Left lobe of liver (tissue), 2 donors: ENCODE data around the gene VEGFC. TPM values are rescaled to one million over a fixed set of nuclear protein-coding genes. Genes with fewer than 3 reads are reported as not detected.

Source experiments
- ATAC-seq: fragments of 200-7000 bp; cut with Tn5 transposase; one replicate; pipeline ENCODE4 v1.9.1; 2020; ENCODE audit warnings: mild to moderate bottlenecking, moderate library complexity
- DNase-seq: peaks from one replicate; pipeline ENCODE4 v3.0.0-alpha.2; 2020; ENCODE audit warnings: low spot score
- total RNA-seq: library from RNA; stranded (reverse); gene quantifications from one replicate; pipeline ENCODE4 v1.2.1, GENCODE V29; 2021
- donor health status: DM: no; HTN: no; CAD: no; lungs with moderate emphysema.
- donor health status: DM: no; HTN: yes; CAD: no.

Gene VEGFC
- total RNA-seq, 1 donor from 2014 or later = 1.5 TPM

GRCh38 chr4:176709417-176709816 is 83.3 kb downstream of the VEGFC start:
- ATAC-seq = no peak

DNA sequence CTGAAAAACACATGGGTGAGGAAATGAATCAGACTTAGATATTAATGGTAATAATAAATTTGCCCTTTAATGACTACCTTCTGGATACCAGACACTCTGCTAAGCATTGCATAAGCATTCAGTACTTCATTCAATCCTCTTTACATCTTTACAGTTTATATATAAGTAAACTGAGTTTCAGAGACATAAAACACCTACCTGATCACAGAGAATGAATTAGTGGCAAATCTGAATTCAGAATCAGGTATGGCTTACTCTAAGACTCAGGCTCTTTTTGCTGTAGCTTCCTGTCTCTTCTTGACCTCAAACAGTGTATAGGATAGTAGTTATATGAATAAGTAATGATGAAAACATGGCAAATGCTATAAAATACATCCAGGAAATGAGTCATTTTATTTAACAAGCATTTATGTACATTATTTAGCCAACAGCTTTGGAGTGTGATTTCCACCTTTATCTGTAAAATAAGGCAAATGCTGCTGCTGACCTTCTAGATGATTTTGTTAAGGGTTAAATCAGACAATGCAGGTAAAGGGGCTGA is 83.9 kb downstream of the VEGFC start:
- no peak for ATAC-seq
- DNase-seq = no peak

More at GRCh38 chr4:176709417-176709816, 83.3 kb downstream of the VEGFC start:
- DNase-seq = no peak

GRCh38 chr4:176690716-176691115 is 102.0 kb downstream of the VEGFC start:
- ATAC-seq (no peak), DNase-seq (no peak)

DNA sequence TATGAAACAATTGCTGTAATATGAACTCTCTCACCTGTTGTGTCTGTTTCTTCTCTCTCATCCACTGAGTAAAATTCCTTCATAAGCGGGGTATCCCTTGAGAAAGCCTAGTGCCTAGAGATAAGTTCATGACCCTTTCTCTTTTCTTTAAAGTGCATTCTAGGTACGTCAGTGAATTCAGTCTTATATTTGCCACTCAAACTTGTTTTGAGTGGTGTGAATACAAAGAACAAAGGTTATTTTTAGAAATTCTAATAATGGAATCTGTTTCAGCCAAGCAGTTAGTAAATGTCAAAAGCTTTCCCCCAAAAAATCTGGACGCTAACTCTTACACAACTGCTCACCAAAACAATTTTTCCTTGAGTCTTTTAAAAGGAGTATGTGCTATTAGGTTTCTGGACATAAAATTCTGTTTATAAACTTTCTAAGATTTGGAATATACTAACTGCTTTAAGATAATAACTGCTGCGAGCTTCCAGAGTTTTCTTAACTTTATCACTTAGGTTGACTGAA is 112.0 kb downstream of the VEGFC start:
- ATAC-seq (no peak), DNase-seq (no peak)

DNA sequence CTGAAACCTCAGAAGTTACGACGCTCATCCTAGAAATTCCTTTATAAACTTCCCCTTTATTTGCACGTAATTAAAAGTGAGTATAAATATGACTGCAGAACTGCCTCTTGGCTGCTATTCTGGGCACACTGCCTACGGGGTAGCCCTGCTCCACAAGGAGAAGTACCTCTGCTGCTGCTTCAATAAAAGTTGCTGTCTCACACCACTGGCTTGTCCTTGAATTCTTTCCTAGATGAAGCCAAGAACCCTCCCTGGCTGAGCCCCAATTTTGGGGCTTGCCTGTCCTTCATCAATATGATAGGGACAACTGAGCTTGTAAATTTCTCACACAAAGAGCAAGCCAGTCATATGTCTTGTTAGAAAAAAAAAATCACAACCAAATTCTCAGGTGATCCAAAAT is 115.8 kb downstream of the VEGFC start:
- ATAC-seq = no peak
- DNase-seq = no peak

DNA sequence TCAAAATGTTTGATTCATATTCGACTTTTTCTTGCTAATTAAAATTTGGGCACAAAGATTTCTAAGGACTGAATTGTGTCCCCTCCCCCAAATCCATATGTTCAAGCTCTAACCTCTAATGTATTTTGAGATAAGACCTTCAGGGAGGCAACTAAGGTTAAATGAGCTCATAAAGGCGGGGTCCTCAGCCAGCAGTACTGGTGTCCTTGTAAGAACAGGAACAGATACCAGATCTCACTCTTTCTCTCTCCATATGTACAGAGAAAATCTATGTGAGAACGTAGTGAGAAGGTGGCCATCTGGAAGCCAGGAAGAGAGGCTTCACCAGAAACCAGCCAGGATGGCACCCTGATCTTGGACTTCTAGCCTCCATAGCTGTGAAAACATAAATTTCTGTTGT is 116.9 kb downstream of the VEGFC start:
- ATAC-seq (no peak), DNase-seq (no peak)

DNA sequence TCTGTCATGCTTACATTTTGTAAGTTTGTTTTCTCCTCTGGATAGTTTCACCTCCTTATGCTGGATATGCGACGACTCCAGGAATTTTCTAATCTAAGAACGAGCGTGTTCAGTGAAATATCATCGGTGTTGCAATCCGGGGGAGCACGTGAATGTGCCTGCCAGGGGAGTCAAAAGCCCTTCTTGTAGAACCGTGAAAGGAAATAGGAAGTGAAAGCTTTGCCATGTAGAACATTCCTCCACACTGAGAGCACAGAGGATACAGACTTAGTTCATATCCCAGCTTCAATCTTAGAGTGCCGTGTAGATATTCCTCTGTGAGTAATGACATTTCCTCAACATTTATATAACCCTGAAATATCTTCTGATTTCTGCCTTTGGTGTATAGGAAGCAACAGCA is 121.2 kb downstream of the VEGFC start:
- no peak for ATAC-seq
- DNase-seq = no peak

DNA sequence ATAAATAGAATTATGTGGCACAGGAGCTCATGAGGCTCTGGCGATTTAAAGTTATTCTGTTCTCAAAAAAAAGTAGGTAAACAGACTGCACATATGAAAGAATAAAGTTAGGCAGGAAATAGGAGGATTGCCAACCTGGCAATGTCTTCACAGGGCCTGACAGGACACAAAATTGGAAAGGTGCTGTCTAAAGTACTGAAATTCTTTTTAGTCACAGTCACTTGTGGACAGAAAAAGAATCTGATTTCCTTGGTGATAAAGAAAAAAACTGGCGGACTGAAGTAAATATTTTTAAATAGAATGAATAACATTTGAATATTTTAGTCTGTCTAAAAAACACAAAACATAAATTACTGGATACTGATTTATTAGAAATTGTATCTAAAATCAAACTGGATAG is 124.4 kb downstream of the VEGFC start:
- DNase-seq (no peak), ATAC-seq (no peak)

GRCh38 chr4:176664964-176665363 is 127.8 kb downstream of the VEGFC start:
- no peak for ATAC-seq

DNA sequence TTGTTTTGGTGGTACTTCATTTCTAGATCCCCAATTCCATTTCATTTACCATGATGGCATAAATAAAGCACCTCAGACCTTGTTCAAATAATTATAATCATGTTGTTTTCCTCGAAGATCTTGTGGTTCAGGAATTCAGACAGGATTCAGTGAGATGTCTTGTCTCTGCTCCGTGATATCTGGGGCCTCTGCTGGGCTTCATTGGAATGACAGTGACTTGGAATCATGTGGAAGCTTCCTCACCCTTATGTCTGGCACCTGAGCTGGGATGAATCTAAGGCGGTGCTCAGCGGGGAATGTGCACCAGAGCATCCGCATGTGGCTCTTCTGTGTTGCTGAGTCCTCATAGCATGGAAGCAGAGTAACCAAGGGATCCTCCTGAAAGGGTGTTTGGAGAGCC is 132.2 kb downstream of the VEGFC start:
- ATAC-seq = no peak
- no peak for DNase-seq

More at GRCh38 chr4:176664964-176665363, 127.8 kb downstream of the VEGFC start:
- no peak for DNase-seq

DNA sequence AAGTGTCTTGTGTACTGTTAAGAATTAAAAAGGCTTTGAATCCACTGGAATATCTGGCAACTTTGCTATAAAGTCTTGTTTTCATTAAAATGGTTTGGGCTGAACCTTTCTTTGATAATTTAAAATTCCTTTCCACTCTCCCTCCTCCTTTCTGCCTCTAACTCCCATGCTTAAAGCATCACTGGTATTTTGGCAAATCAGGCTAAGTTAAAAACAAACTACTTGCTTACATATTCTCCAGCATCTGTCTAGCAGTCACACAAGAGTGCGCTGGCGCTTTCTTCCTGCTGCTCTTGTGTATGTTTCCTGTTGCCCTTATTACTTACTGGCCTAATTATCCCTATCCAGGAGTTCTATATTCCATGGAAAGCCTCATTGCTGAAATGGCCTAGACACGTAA is 136.6 kb downstream of the VEGFC start:
- ATAC-seq = no peak
- DNase-seq = no peak

DNA sequence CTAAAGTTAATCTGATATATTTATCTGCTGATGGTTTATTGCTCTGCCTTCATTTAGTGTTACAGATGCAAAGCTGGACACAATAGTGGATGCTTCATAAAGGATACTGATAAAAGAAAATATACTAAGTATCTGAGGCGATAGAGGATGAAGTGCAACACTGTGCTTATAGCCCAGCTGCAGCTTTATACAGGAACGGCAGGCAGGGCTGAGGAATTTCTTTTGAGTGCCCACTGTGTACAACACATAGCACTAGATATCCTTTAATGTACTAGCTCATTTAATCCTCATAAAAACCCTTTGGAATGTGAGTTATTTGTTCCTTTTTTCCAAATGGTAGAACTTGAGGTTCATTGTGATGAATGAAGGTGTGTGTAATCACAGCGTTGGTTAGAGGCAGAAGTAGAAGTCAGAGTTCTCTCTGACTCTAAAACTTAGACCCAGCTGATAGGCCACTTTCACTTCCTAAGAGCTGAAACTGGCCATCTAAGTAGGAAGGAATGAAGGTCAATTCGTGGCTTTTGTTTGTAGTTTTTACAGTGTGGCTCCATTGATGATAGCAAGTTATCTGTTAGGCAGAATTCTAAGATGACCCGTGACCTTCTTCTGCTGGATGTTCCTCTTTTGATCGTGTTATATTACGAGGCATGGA is 138.0 kb downstream of the VEGFC start:
- DNase-seq (no peak), ATAC-seq (no peak)

DNA sequence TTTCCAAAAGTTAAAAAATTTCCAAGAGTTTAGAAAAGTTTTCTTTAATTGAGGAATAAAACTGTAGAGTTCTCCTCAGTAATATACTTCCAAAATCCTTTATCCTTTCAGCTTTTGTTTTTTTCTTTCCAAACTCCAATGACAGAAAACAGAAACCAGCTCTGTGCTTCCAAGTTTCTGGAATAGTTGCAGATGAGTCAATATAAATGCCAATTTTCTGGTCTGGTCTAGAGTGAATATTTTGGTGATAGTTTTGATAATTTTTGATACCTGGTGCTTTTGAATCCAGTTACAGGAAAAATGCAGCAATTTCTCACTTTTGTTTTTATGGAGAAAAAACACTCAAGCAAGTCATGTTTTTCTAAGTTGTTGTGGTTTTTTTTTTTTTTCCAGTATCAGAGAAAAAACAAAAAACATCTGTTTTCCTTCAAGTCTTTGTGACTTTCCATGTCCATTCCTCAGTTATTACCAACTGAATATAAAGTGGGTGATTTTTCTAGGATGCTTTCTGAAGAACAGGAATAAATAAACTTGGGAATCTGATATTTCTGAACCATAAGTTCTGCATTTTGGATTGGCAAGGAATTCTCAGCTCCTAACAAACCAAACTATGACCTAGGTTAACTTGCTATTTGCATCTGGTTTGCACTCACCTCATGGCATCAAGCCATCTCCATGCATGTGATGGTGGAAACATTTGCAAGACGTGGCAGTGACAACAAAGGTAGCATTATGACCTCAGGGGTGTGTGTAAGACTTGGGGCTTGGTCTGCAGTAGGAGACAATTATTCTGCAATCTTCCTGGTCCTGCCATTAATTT is 139.1 kb downstream of the VEGFC start:
- no peak for ATAC-seq
- no peak for DNase-seq

GRCh38 chr4:176646311-176646710 is 146.4 kb downstream of the VEGFC start:
- DNase-seq = no peak
- ATAC-seq = no peak

GRCh38 chr4:176645246-176645960 is 147.3 kb downstream of the VEGFC start:
- no peak for ATAC-seq
- DNase-seq = no peak

DNA sequence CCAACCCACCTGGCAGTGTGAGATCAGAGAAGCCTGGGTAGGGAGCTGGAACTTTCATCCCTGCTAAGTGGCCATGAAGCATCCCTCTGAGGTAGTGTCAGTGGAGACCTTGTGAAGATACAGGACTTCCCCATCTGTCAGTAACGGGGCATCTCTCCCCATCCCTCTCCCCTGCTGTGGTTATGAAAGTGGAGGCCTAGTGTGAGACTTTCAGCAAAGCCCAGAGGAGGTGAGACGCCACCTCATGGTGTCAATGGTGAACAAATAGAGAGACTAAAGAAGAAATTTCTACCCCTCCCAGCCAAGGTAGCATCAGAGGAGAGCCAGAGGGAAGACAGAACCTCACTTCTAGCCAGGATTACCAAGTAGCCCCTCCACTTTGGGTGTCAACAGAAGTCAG is 150.2 kb downstream of the VEGFC start:
- DNase-seq (no peak), ATAC-seq (no peak)

GRCh38 chr4:176641237-176641636 is 151.5 kb downstream of the VEGFC start:
- ATAC-seq (no peak), DNase-seq (no peak)

- ATAC-seq = no peak
- no peak for DNase-seq
Measured at GRCh38 chr4:176638992-176639391, 153.7 kb downstream of the VEGFC start.

GRCh38 chr4:176636292-176636691 is 156.4 kb downstream of the VEGFC start:
- ATAC-seq = no peak
- DNase-seq = no peak

- DNase-seq = no peak
- no peak for ATAC-seq
Measured at GRCh38 chr4:176635372-176636261, 157.1 kb downstream of the VEGFC start.
